ENCODE measurements around the gene PLXNA4. TPM values are rescaled to one million over a fixed set of nuclear protein-coding genes. Genes with fewer than 3 reads are reported as not detected.

The PLXNA4 gene
- total and polyA plus RNA-seq, 2 experiments from 2014 or later, result 0.08 to 0.80 TPM

GRCh38 chr7:132504071-132504470, 72.2 kb downstream of the PLXNA4 start:
- ATAC-seq (no peak), DNase-seq (ENCODE audit: low spot score) (no peak)
- Histone ChIP-seq H3K27ac (ENCODE audit: low read depth) (no peak overlapping the region), H4K20me1 (replicated peaks; ENCODE audit: insufficient read depth) (no peaks in the 10 kb centered on the region), H3K36me3 (ENCODE audit: insufficient read depth) (no peaks in the 10 kb centered on the region), H3F3A (replicated peaks; ENCODE audit: low read depth) (no peaks in the 10 kb centered on the region), H3K4me2 (no peak overlapping the region), H3K9me2 (ENCODE audit: insufficient read depth) (no peaks in the 10 kb centered on the region), H3K27me3 (ENCODE audit: insufficient read depth) (no peaks in the 10 kb centered on the region), H2AFZ (no peak overlapping the region), H3K4me1 (ENCODE audit: insufficient read depth) (no peaks in the 10 kb centered on the region; the same call in 1 of the 2 replicates), H3K4me3 (no peak overlapping the region), H3K79me2 (replicated peaks; ENCODE audit: insufficient read depth) (no peaks in the 10 kb centered on the region)
- H3K36me3 Mint-ChIP-seq (ENCODE audit: low read depth), result no peaks in the 10 kb centered on the region
- TF ChIP-seq ZNF331 (CRISPR knock-in tag; IDR thresholded peaks at IDR 0.05; ENCODE audit: low read depth) (no peak), ZNF462 (CRISPR knock-in tag; IDR thresholded peaks at IDR 0.05) (no peak), CTCF (conservative IDR thresholded peaks at IDR 0.05; ENCODE audit: low read depth in 2 of 2) (no peak), EZH2 (IDR thresholded peaks at IDR 0.05; ENCODE audit: low read depth, unreplicated experiment) (no peak)
- TF ChIP-seq, protein P1, sequence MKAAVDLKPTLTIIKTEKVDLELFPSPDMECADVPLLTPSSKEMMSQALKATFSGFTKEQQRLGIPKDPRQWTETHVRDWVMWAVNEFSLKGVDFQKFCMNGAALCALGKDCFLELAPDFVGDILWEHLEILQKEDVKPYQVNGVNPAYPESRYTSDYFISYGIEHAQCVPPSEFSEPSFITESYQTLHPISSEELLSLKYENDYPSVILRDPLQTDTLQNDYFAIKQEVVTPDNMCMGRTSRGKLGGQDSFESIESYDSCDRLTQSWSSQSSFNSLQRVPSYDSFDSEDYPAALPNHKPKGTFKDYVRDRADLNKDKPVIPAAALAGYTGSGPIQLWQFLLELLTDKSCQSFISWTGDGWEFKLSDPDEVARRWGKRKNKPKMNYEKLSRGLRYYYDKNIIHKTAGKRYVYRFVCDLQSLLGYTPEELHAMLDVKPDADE (IDR thresholded peaks at IDR 0.05), result no peak
- peaks cover 15% of the 10 kb centered on the region for H3K4me1 Mint-ChIP-seq
- peaks cover 2% of the 10 kb centered on the region for H3K27me3 Mint-ChIP-seq (ENCODE audit: insufficient read depth, low read depth, poor library complexity)
- H3K4me3 Mint-ChIP-seq, result no peak overlapping the region
- H3K27ac Mint-ChIP-seq, result no peak overlapping the region
- no peaks in the 10 kb centered on the region for H3K9me3 Mint-ChIP-seq

All from GM23338 (cell line).